Neutrophil (primary cell): ENCODE results near the gene CHSY3.

Source experiments
- H3K27ac ChIP-seq: fragments of 200-600 bp; sonication (generic); 2 replicates; pipeline ENCODE4 v1.5.1; 2016; ENCODE audit warnings: mild to moderate bottlenecking, moderate library complexity
- H3K27me3 ChIP-seq: fragments of 200-600 bp; sonication (generic); 2 replicates; pipeline ENCODE4 v1.6.0; 2016; ENCODE audit warnings: mild to moderate bottlenecking
- H3K36me3 ChIP-seq: fragments of 200-600 bp; sonication (generic); 2 replicates; pipeline ENCODE4 v1.5.1; 2017
- H3K4me1 ChIP-seq, 2 experiments: fragments of 200-600 bp in 1 of 2; sonication (generic) in 1 of 2; 1 replicate in 1 of 2; 2 replicates in 1 of 2; pipeline versions ENCODE4 v1.5.1 to v1.6.1; 2013 to 2016; ENCODE audit warnings: low read depth in 1 of 2, low read length in 1 of 2, mild to moderate bottlenecking in 1 of 2, moderate library complexity in 1 of 2; ENCODE audit not compliant: control insufficient read depth in 1 of 2, insufficient read depth in 1 of 2
- H3K4me3 ChIP-seq, 2 experiments: fragments of 200-600 bp in 1 of 2; sonication (generic) in 1 of 2; 1 replicate in 1 of 2; 2 replicates in 1 of 2; pipeline ENCODE4 v1.5.1; 2013 to 2016; ENCODE audit warnings: low read depth in 1 of 2, low read length in 1 of 2, mild to moderate bottlenecking in 1 of 2, moderate library complexity in 1 of 2
- H3K9me3 ChIP-seq: fragments of 200-600 bp; sonication (generic); 2 replicates; pipeline ENCODE4 v1.5.1; 2016
- CTCF ChIP-seq: fragments of 200-600 bp; sonication (generic); IDR thresholded peaks from 2 replicates; pipeline ENCODE4 v1.5.1; 2016; ENCODE audit warnings: antibody characterized with exemption

The CHSY3 gene

GRCh38 chr5:129945774-129946270 lies 41.6 kb downstream of the CHSY3 start:
- Histone ChIP-seq H3K4me1 (no peaks in the 10 kb centered on the region), H3K27ac (no peak overlapping the region)
- no peak for TF ChIP-seq CTCF

GRCh38 chr5:129951039-129951438 lies 46.8 kb downstream of the CHSY3 start:
- no peak overlapping the region for H3K27ac ChIP-seq
- no peaks in the 10 kb centered on the region for H3K9me3 ChIP-seq
- H3K27me3 ChIP-seq: no peaks in the 10 kb centered on the region
- no peaks in the 10 kb centered on the region for H3K36me3 ChIP-seq
- no peaks in the 10 kb centered on the region for H3K4me1 ChIP-seq
- no peak overlapping the region for H3K4me3 ChIP-seq
- no peak for TF ChIP-seq CTCF

More at GRCh38 chr5:129945774-129946270, 41.6 kb downstream of the CHSY3 start:
- Histone ChIP-seq H3K36me3 (no peaks in the 10 kb centered on the region), H3K4me3 (no peak overlapping the region), H3K27me3 (no peaks in the 10 kb centered on the region), H3K9me3 (no peaks in the 10 kb centered on the region)

GRCh38 chr5:129958581-129958980 lies 54.3 kb downstream of the CHSY3 start:
- Histone ChIP-seq H3K27ac (no peak overlapping the region), H3K4me1 (no peaks in the 10 kb centered on the region), H3K9me3 (no peaks in the 10 kb centered on the region), H3K36me3 (no peaks in the 10 kb centered on the region), H3K27me3 (no peaks in the 10 kb centered on the region), H3K4me3 (no peak overlapping the region)
- TF ChIP-seq CTCF: no peak

- H3K27me3 ChIP-seq: no peaks in the 10 kb centered on the region
- H3K27ac ChIP-seq: no peak overlapping the region
- H3K36me3 ChIP-seq: no peaks in the 10 kb centered on the region
- no peak for TF ChIP-seq CTCF
- no peak overlapping the region for H3K4me3 ChIP-seq
- no peaks in the 10 kb centered on the region for H3K4me1 ChIP-seq
- no peaks in the 10 kb centered on the region for H3K9me3 ChIP-seq
Observed at GRCh38 chr5:129960831-129961230, 56.6 kb downstream of the CHSY3 start.

- Histone ChIP-seq H3K9me3 (no peaks in the 10 kb centered on the region), H3K4me1 (no peaks in the 10 kb centered on the region)
Observed at GRCh38 chr5:129962506-129962905, 58.2 kb downstream of the CHSY3 start.

More at GRCh38 chr5:129962506-129962905, 58.2 kb downstream of the CHSY3 start:
- Histone ChIP-seq H3K27me3 (no peaks in the 10 kb centered on the region), H3K36me3 (no peaks in the 10 kb centered on the region), H3K4me3 (no peak overlapping the region), H3K27ac (no peak overlapping the region)
- TF ChIP-seq CTCF: no peak
